Endothelial cell of umbilical vein (primary cell): ENCODE data around the gene RAB20. TPM values are rescaled to one million over a fixed set of nuclear protein-coding genes. Genes with fewer than 3 reads are reported as not detected.

Source experiments
- BruUV-seq: library from RNA; stranded (reverse); fragments of 400-500 nt; replicated peaks from 2 replicates; lab custom pipeline; 2021; lab: Mats Ljungman, UMichigan
- CTCF ChIA-PET: fragments of 300-600, 350-600 bp; sonication (Branson Sonifier 250); formaldehyde crosslinking; loops from one replicate; lab custom pipeline; 2021; ENCODE audit warnings: antibody characterized with exemption, inconsistent platforms; lab: Charles Lee
- POLR2A ChIA-PET: fragments of 300-600, 350-600 bp; sonication (Branson Sonifier 250); formaldehyde crosslinking; loops from one replicate; lab custom pipeline; 2021; ENCODE audit warnings: antibody characterized with exemption, inconsistent platforms; lab: Charles Lee
- DNase-seq: peaks from one replicate; pipeline ENCODE4 v3.0.0-alpha.2; 2011; ENCODE audit warnings: low read depth, low spot score
- FAIRE-seq: peaks from 2 replicates; lab custom pipeline; 2011; peaks lifted over from hg19 to GRCh38; lab: Jason Lieb, UNC
- H2AFZ ChIP-seq: 2 replicates; pipeline ENCODE4 v1.6.0; 2012; ENCODE audit warnings: low read depth, low read length, control low read depth, inconsistent platforms
- H3K27ac ChIP-seq: 2 replicates; pipeline ENCODE4 v1.5.1; 2011; ENCODE audit warnings: low read depth, mild to moderate bottlenecking, control low read depth, low read length, moderate library complexity; ENCODE audit not compliant: insufficient read depth
- H3K27me3 ChIP-seq, 2 experiments: 2 replicates each; pipeline versions ENCODE4 v1.6.0 to v1.6.1; 2011; ENCODE audit warnings: low read length in 2 of 2, mixed read lengths in 1 of 2; ENCODE audit not compliant: control insufficient read depth in 2 of 2, insufficient read depth in 2 of 2
- H3K36me3 ChIP-seq, 2 experiments: 2 replicates in 1 of 2; 3 replicates in 1 of 2; pipeline ENCODE4 v1.5.1; 2011; ENCODE audit warnings: low read length in 2 of 2, mild to moderate bottlenecking in 1 of 2, moderate library complexity in 1 of 2; ENCODE audit not compliant: control insufficient read depth in 2 of 2, insufficient read depth in 2 of 2; ENCODE audit errors: extremely low read depth in 1 of 2
- H3K4me1 ChIP-seq: 3 replicates; pipeline ENCODE4 v1.5.1; 2011; ENCODE audit warnings: mild to moderate bottlenecking, low read length; ENCODE audit not compliant: control insufficient read depth, insufficient read depth; ENCODE audit errors: extremely low read depth
- H3K4me2 ChIP-seq: 2 replicates; pipeline ENCODE4 v1.6.1; 2011; ENCODE audit warnings: low read length, control low read depth, mixed read lengths; ENCODE audit not compliant: insufficient read depth
- H3K4me3 ChIP-seq, 3 experiments: fragments of 200-600 bp in 1 of 3; sonication (generic), shearing (Covaris generic) in 1 of 3; replicated peaks in 1 of 3; 2 replicates each; pipeline ENCODE4 v1.5.1; 2011 to 2016; ENCODE audit warnings: control low read depth in 3 of 3, low read length in 3 of 3, mild to moderate bottlenecking in 2 of 3, inconsistent platforms in 1 of 3, low read depth in 1 of 3, moderate library complexity in 1 of 3; ENCODE audit not compliant: insufficient read depth in 1 of 3
- H3K79me2 ChIP-seq: 2 replicates; pipeline ENCODE4 v1.6.0; 2012; ENCODE audit warnings: low read length, inconsistent platforms; ENCODE audit not compliant: control insufficient read depth, insufficient read depth
- H3K9ac ChIP-seq: replicated peaks from 2 replicates; pipeline ENCODE3; 2011; ENCODE audit warnings: low read length, control low read depth; ENCODE audit not compliant: insufficient read depth; ENCODE audit errors: extremely low read depth
- H3K9me1 ChIP-seq: replicated peaks from 3 replicates; pipeline ENCODE4 v1.6.0; 2011; ENCODE audit warnings: mild to moderate bottlenecking, low read length; ENCODE audit not compliant: control insufficient read depth, insufficient read depth; ENCODE audit errors: extremely low read depth
- H3K9me3 ChIP-seq: replicated peaks from 2 replicates; pipeline ENCODE4 v1.5.1; 2012; ENCODE audit warnings: low read length, inconsistent platforms; ENCODE audit not compliant: control insufficient read depth, insufficient read depth
- H4K20me1 ChIP-seq: replicated peaks from 2 replicates; pipeline ENCODE3; 2011; ENCODE audit warnings: mild to moderate bottlenecking, low read length; ENCODE audit not compliant: control insufficient read depth, insufficient read depth; ENCODE audit errors: extremely low read depth
- EZH2 ChIP-seq: IDR thresholded peaks from 2 replicates; pipeline ENCODE4 v1.6.1; 2012; ENCODE audit warnings: borderline replicate concordance, low read depth, mild to moderate bottlenecking, moderate library complexity, low read length, inconsistent platforms; ENCODE audit not compliant: severe bottlenecking
- FOS ChIP-seq: IDR thresholded peaks from 2 replicates; pipeline ENCODE4 v1.6.1; 2011; ENCODE audit warnings: mild to moderate bottlenecking, low read length, moderate library complexity, borderline replicate concordance; ENCODE audit not compliant: insufficient read depth
- GATA2 ChIP-seq: IDR thresholded peaks from 2 replicates; pipeline ENCODE4 v1.7.0; 2011; ENCODE audit warnings: low read depth, mild to moderate bottlenecking, moderate library complexity, mixed read lengths, low read length; ENCODE audit not compliant: insufficient read length, insufficient read depth
- JUN ChIP-seq: IDR thresholded peaks from 2 replicates; pipeline ENCODE4 v1.6.1; 2011; ENCODE audit warnings: borderline replicate concordance, low read depth; ENCODE audit not compliant: insufficient read length, insufficient read depth
- POLR2A ChIP-seq: IDR thresholded peaks from 2 replicates; pipeline ENCODE4 v1.6.1; 2012; ENCODE audit warnings: low read depth, mild to moderate bottlenecking, control low read depth, low read length
- POLR2AphosphoS5 ChIP-seq: IDR thresholded peaks from 2 replicates; pipeline ENCODE4 v1.6.1; 2012; ENCODE audit warnings: low read depth, mild to moderate bottlenecking, control low read depth, low read length, moderate library complexity; ENCODE audit not compliant: insufficient read depth
- dilution Hi-C: fragments of 300-500 bp; cut with MboI; formaldehyde crosslinking; loops from one replicate; pipeline ENCODE4 v1.15.0; 2019; ENCODE audit warnings: low sequenced_read_pairs; ENCODE audit not compliant: extremely low pct_ligation_motif_present
- intact Hi-C: fragments of 100-400 bp; cut with micrococcal nuclease; formaldehyde crosslinking; loops from one replicate; pipeline ENCODE4 v1.10.0; 2022
- polyA plus RNA-seq, 4 experiments: library from polyadenylated mRNA; depleted of rRNA in 3 of 4; stranded (reverse) in 3 of 4; unstranded in 1 of 4; fragments of >200 nt; gene quantifications; 2 replicates each; pipeline versions ENCODE4 v1.2.1 to v1.2.3, GENCODE V29; 2011 to 2012; ENCODE audit warnings: missing spikeins in 1 of 4
- total RNA-seq: library from RNA; stranded (reverse); gene quantifications from 2 replicates; pipeline ENCODE4 v1.2.3, GENCODE V29; 2021
- TF ChIP-seq, protein P1 (sequence below), 2 donors: IDR thresholded peaks; 1 replicate in 1 of 2; 2 replicates in 1 of 2; pipeline ENCODE4 v1.5.1; 2011; ENCODE audit warnings: low read length in 2 of 2, mild to moderate bottlenecking in 2 of 2, moderate library complexity in 2 of 2, control low read depth in 1 of 2, inconsistent platforms in 1 of 2, low read depth in 1 of 2; ENCODE audit not compliant: insufficient read depth in 1 of 2; ENCODE audit errors: extremely low read depth in 1 of 2

Gene RAB20
- total and polyA plus RNA-seq, 2 donors (not counting 3 experiments of a cell fraction or from before 2014, with no cell fraction given), result 1.3 to 1.7 TPM

DNA sequence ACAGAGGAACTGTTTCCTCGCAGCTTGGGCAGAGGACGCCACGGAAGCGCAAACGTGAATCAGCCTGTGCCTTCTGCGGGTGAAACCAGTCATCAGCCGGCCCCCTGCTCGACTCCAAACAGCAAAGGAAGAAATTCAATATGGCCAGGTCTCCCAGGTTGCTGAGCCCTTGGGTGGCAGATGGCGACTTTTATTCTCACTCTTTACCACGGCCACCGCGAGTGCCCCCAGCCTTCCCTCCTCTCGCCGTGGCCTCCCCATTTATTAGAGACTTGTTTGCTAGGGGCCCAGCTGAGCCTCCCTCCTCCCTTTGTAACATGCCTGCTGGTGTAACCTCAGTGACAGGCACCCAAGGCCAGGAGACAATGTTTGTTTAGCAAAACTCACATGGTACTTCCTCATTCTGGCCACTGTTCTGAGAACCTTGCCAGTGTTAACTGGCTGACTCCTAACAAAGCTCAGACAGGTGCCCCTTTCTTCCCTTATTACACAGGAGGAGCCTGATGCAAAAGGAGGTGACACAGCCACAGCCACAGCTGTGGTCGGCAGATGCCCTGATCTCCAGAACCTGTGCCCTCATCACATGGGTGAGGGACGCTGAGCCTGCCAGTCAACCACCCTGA is 5.8 kb downstream of the RAB20 start:
- peaks cover 0 to 3% of the 10 kb centered on the region in 2 experiments for H3K27me3 ChIP-seq
- no peak overlapping the region for H3K27ac ChIP-seq
- no peak overlapping the region for H3K9ac ChIP-seq
- H3K36me3 ChIP-seq, result no peaks in the 10 kb centered on the region
- no peaks in the 10 kb centered on the region for H4K20me1 ChIP-seq
- H3K4me2 ChIP-seq, result no peak overlapping the region
- H3K4me3 ChIP-seq, result no peak overlapping the region
- dilution Hi-C loops (no loop called here), intact Hi-C loops (no loop called here)
- no peaks in the 10 kb centered on the region for H3K9me3 ChIP-seq
- no peaks in the 10 kb centered on the region for H3K9me1 ChIP-seq
- CTCF ChIA-PET, result no interaction called here
- TF ChIP-seq POLR2A (no peak), POLR2AphosphoS5 (no peak), EZH2 (no peak), FOS (no peak), JUN (no peak), GATA2 (no peak)
- TF ChIP-seq, protein P1, sequence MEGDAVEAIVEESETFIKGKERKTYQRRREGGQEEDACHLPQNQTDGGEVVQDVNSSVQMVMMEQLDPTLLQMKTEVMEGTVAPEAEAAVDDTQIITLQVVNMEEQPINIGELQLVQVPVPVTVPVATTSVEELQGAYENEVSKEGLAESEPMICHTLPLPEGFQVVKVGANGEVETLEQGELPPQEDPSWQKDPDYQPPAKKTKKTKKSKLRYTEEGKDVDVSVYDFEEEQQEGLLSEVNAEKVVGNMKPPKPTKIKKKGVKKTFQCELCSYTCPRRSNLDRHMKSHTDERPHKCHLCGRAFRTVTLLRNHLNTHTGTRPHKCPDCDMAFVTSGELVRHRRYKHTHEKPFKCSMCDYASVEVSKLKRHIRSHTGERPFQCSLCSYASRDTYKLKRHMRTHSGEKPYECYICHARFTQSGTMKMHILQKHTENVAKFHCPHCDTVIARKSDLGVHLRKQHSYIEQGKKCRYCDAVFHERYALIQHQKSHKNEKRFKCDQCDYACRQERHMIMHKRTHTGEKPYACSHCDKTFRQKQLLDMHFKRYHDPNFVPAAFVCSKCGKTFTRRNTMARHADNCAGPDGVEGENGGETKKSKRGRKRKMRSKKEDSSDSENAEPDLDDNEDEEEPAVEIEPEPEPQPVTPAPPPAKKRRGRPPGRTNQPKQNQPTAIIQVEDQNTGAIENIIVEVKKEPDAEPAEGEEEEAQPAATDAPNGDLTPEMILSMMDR (IDR thresholded peaks at IDR 0.05; ENCODE audit: extremely low read depth in 1 of 2, insufficient read depth in 1 of 2, low read depth in 1 of 2, low read length in 2 of 2), result no peak
- H3K79me2 ChIP-seq, result no peaks in the 10 kb centered on the region
- H2AFZ ChIP-seq, result no peak overlapping the region
- FAIRE-seq (no peak), DNase-seq (no peak)
- H3K4me1 ChIP-seq, result peaks cover 2% of the 10 kb centered on the region
- POLR2A ChIA-PET, result no interaction called here
- BruUV-seq, result no TSS peak
